ENCODE measurements around the gene PKIG. TPM values are rescaled to one million over a fixed set of nuclear protein-coding genes. Genes with fewer than 3 reads are reported as not detected.
A peak's percentile ranks its signal among the peaks of the same experiment; 100 is the strongest.

Gene PKIG
- total and polyA plus RNA-seq, 2 donors (not counting 3 experiments of a cell fraction or from before 2014, with no cell fraction given): 135 to 167 TPM

GRCh38 chr20:44549123-44549522 is 33.3 kb upstream of the PKIG start:
- Histone ChIP-seq H3K9ac (replicated peaks; ENCODE audit: extremely low read depth, insufficient read depth, low read length) (peak overlapping the region; percentile 84), H3K4me3 (replicated peaks in 1 of 3; ENCODE audit: insufficient read depth in 1 of 3, low read depth in 1 of 3, low read length in 3 of 3) (peak overlapping the region in 1 of 3 experiments; percentile 42), H3K36me3 (ENCODE audit: control insufficient read depth in 2 of 2, extremely low read depth in 1 of 2, insufficient read depth in 2 of 2, low read length in 2 of 2) (no peaks in the 10 kb centered on the region), H3K27ac (ENCODE audit: insufficient read depth, low read depth, low read length) (peak overlapping the region; percentile 74), H3K79me2 (ENCODE audit: control insufficient read depth, insufficient read depth, low read length) (peaks cover 27% of the 10 kb centered on the region), H3K9me3 (replicated peaks; ENCODE audit: control insufficient read depth, insufficient read depth, low read length) (no peaks in the 10 kb centered on the region), H3K9me1 (replicated peaks; ENCODE audit: control insufficient read depth, extremely low read depth, insufficient read depth, low read length) (no peaks in the 10 kb centered on the region), H2AFZ (ENCODE audit: low read depth, low read length) (no peak overlapping the region), H3K27me3 (ENCODE audit: control insufficient read depth in 2 of 2, insufficient read depth in 2 of 2, low read length in 2 of 2) (no peaks in the 10 kb centered on the region), H3K4me2 (ENCODE audit: insufficient read depth, low read length) (peak overlapping the region; percentile 83), H3K4me1 (ENCODE audit: control insufficient read depth, extremely low read depth, insufficient read depth, low read length) (peaks cover 46% of the 10 kb centered on the region), H4K20me1 (replicated peaks; ENCODE audit: control insufficient read depth, extremely low read depth, insufficient read depth, low read length) (no peaks in the 10 kb centered on the region)
- TF ChIP-seq FOS (IDR thresholded peaks at IDR 0.05; ENCODE audit: borderline replicate concordance, insufficient read depth, low read length): peak; percentile 40
- no peak for TF ChIP-seq MYC (IDR thresholded peaks at IDR 0.05; ENCODE audit: low read depth, low read length)
- TF ChIP-seq GATA2 (IDR thresholded peaks at IDR 0.05; ENCODE audit: insufficient read depth, insufficient read length, low read depth, low read length): peak; percentile 58
- no peak for TF ChIP-seq CTCF (IDR thresholded peaks at IDR 0.05; ENCODE audit: extremely low read depth in 1 of 2, insufficient read depth in 1 of 2, low read depth in 1 of 2, low read length in 2 of 2)
- dilution Hi-C loops (cut with MboI; ENCODE audit: extremely low pct_ligation_motif_present, low sequenced_read_pairs) (no loop called here), intact Hi-C loops (cut with micrococcal nuclease) (no loop called here)
- BruUV-seq (replicated peaks): TSS peak; percentile 4
- CTCF ChIA-PET: interaction anchor here (0.7 to 1.9 kb wide), 8 partner anchors 11 to 53 kb away, joined by 3 to 6 read pairs (median 4); partner anchors contain the start of gene SERINC3
- FAIRE-seq: no peak
- POLR2A ChIA-PET: no interaction called here
- DNase-seq (ENCODE audit: low read depth, low spot score): peak; percentile 81

- dilution Hi-C loops (cut with MboI; ENCODE audit: extremely low pct_ligation_motif_present, low sequenced_read_pairs) (no loop called here), intact Hi-C loops (cut with micrococcal nuclease) (loop anchor here (2.0 kb wide), 2 partner anchors 19 to 21 kb away; no protein-coding TSS in a partner anchor)
- Histone ChIP-seq H3K9me1 (replicated peaks; ENCODE audit: control insufficient read depth, extremely low read depth, insufficient read depth, low read length) (no peaks in the 10 kb centered on the region), H3K9me3 (replicated peaks; ENCODE audit: control insufficient read depth, insufficient read depth, low read length) (no peaks in the 10 kb centered on the region), H2AFZ (ENCODE audit: low read depth, low read length) (no peak overlapping the region), H3K27ac (ENCODE audit: insufficient read depth, low read depth, low read length) (peak overlapping the region; percentile 85), H3K9ac (replicated peaks; ENCODE audit: extremely low read depth, insufficient read depth, low read length) (peak overlapping the region; percentile 45), H3K79me2 (ENCODE audit: control insufficient read depth, insufficient read depth, low read length) (peaks cover 24% of the 10 kb centered on the region), H3K36me3 (ENCODE audit: control insufficient read depth in 2 of 2, extremely low read depth in 1 of 2, insufficient read depth in 2 of 2, low read length in 2 of 2) (no peaks in the 10 kb centered on the region), H4K20me1 (replicated peaks; ENCODE audit: control insufficient read depth, extremely low read depth, insufficient read depth, low read length) (no peaks in the 10 kb centered on the region), H3K4me1 (ENCODE audit: control insufficient read depth, extremely low read depth, insufficient read depth, low read length) (peaks cover 46% of the 10 kb centered on the region), H3K4me2 (ENCODE audit: insufficient read depth, low read length) (no peak overlapping the region), H3K27me3 (ENCODE audit: control insufficient read depth in 2 of 2, insufficient read depth in 2 of 2, low read length in 2 of 2) (no peaks in the 10 kb centered on the region), H3K4me3 (replicated peaks in 1 of 3; ENCODE audit: insufficient read depth in 1 of 3, low read depth in 1 of 3, low read length in 3 of 3) (no peak overlapping the region)
- CTCF ChIA-PET: interaction anchor here (0.8 to 2.3 kb wide), 4 partner anchors 14 to 31 kb away, joined by 3 to 16 read pairs (median 4); partner anchors contain the start of gene PKIG
- POLR2A ChIA-PET: no interaction called here
- no peak for FAIRE-seq
- TF ChIP-seq POLR2A (IDR thresholded peaks at IDR 0.05; ENCODE audit: low read depth, low read length) (no peak), MYC (IDR thresholded peaks at IDR 0.05; ENCODE audit: low read depth, low read length) (no peak), POLR2AphosphoS5 (IDR thresholded peaks at IDR 0.05; ENCODE audit: insufficient read depth, low read depth, low read length) (no peak), GATA2 (IDR thresholded peaks at IDR 0.05; ENCODE audit: insufficient read depth, insufficient read length, low read depth, low read length) (no peak), JUN (IDR thresholded peaks at IDR 0.05; ENCODE audit: borderline replicate concordance, insufficient read depth, insufficient read length, low read depth) (no peak), EZH2 (IDR thresholded peaks at IDR 0.05; ENCODE audit: borderline replicate concordance, low read depth, low read length, severe bottlenecking) (no peak), CTCF (IDR thresholded peaks at IDR 0.05; ENCODE audit: extremely low read depth in 1 of 2, insufficient read depth in 1 of 2, low read depth in 1 of 2, low read length in 2 of 2) (no peak), MAX (IDR thresholded peaks at IDR 0.05; ENCODE audit: insufficient read depth, insufficient read length) (no peak), FOS (IDR thresholded peaks at IDR 0.05; ENCODE audit: borderline replicate concordance, insufficient read depth, low read length) (no peak)
- BruUV-seq (replicated peaks): no TSS peak
- peak; percentile 35 for DNase-seq (ENCODE audit: low read depth, low spot score)
Observed at GRCh38 chr20:44552050-44552449, 30.3 kb upstream of the PKIG start.
